Spleen (tissue), 11 donors: Measurements from ENCODE around the gene MXD1. TPM values are rescaled to one million over a fixed set of nuclear protein-coding genes. Genes with fewer than 3 reads are reported as not detected.

Source experiments
- DNase-seq: peaks from one replicate; pipeline ENCODE4 v3.0.0-alpha.2; 2020
- H3K27ac ChIP-seq, 8 donors: fragments of 200-600 bp; sonication (generic) in 7 of 8; 1 replicate in 4 of 8; 2 replicates in 4 of 8; pipeline versions ENCODE4 v1.5.0 to v1.8.0; 2016 to 2021; ENCODE audit warnings: inconsistent platforms in 4 of 8, mild to moderate bottlenecking in 4 of 8, moderate library complexity in 1 of 8
- H3K27me3 ChIP-seq, 7 donors: fragments of 200-600 bp; sonication (generic) in 6 of 7; replicated peaks in 1 of 7; 1 replicate in 4 of 7; 2 replicates in 3 of 7; pipeline versions ENCODE4 v1.5.0 to v1.8.0; 2016 to 2021; ENCODE audit warnings: inconsistent platforms in 3 of 7, mild to moderate bottlenecking in 1 of 7
- H3K36me3 ChIP-seq, 6 donors: fragments of 200-600 bp; sonication (generic) in 5 of 6; 1 replicate in 4 of 6; 2 replicates in 2 of 6; pipeline versions ENCODE4 v1.5.0 to v1.8.0; 2016 to 2021; ENCODE audit warnings: inconsistent platforms in 2 of 6
- H3K4me1 ChIP-seq, 6 donors: fragments of 200-600 bp; sonication (generic) in 5 of 6; 1 replicate in 3 of 6; 2 replicates in 3 of 6; pipeline versions ENCODE4 v1.5.0 to v1.8.0; 2016 to 2021; ENCODE audit warnings: inconsistent platforms in 3 of 6
- H3K4me3 ChIP-seq, 8 donors: fragments of 200-600 bp; sonication (generic) in 7 of 8; 1 replicate in 4 of 8; 2 replicates in 4 of 8; pipeline versions ENCODE4 v1.5.0 to v1.8.0; 2016 to 2021; ENCODE audit warnings: inconsistent platforms in 4 of 8, mild to moderate bottlenecking in 4 of 8, moderate library complexity in 2 of 8
- H3K9me3 ChIP-seq, 8 donors: fragments of 200-600 bp; sonication (generic) in 7 of 8; 1 replicate in 4 of 8; 2 replicates in 4 of 8; pipeline versions ENCODE4 v1.5.0 to v1.8.0; 2016 to 2021; ENCODE audit warnings: inconsistent platforms in 4 of 8
- CTCF ChIP-seq, 11 experiments: fragments of 200-600 bp in 7 of 11; fragments of 450-650 bp in 4 of 11; sonication (generic) in 4 of 11; IDR thresholded peaks in 8 of 11; conservative IDR thresholded peaks in 3 of 11; 1 replicate in 7 of 11; 2 replicates in 4 of 11; pipeline versions ENCODE4 v1.4.0 to v1.8.0; 2016 to 2021; ENCODE audit warnings: antibody characterized with exemption in 11 of 11, inconsistent platforms in 4 of 11, mild to moderate bottlenecking in 1 of 11
- POLR2A ChIP-seq, 3 donors: fragments of 450-650 bp; IDR thresholded peaks; one replicate each; pipeline ENCODE4 v1.5.1; 2017; ENCODE audit warnings: antibody characterized with exemption in 3 of 3, mild to moderate bottlenecking in 1 of 3
- POLR2AphosphoS5 ChIP-seq, 3 donors: sonication (generic); formaldehyde crosslinking; IDR thresholded peaks; one replicate each; pipeline ENCODE4 v1.5.1; 2017; ENCODE audit warnings: antibody characterized with exemption in 3 of 3
- WGBS, 5 donors: extraction: QIAGEN DNeasy Blood & Tissue Kit in 3 of 5; methylation state at CpG; one replicate each; pipeline versions ENCODE4 v1.1.5 to v1.1.7; 2013 to 2018; 5-methylcytosine and 5-hydroxymethylcytosine counted together
- intact Hi-C: fragments of 100-400 bp; cut with DNase I; formaldehyde crosslinking; loops from one replicate; pipeline ENCODE4 v1.15.0; 2023; ENCODE audit warnings: low total_unique reads
- polyA plus RNA-seq, 3 donors: library from polyadenylated mRNA; stranded (reverse); fragments of 200-250 nt; gene quantifications; one replicate each; pipeline ENCODE4 v1.2.1, GENCODE V29; 2013
- total RNA-seq, 7 donors: library from RNA; depleted of rRNA in 3 of 7; stranded (reverse); fragments of >200 nt in 3 of 7; fragmentation: NEBNext Ultra II Directional in 4 of 7; extraction: Animal tissue kit (Norgen Biotek cat#: 25700) in 4 of 7; gene quantifications; one replicate each; pipeline versions ENCODE4 v1.1.0 to v1.2.1, GENCODE V29; 2016 to 2021
- donor health status: healthy with polysubstance abuse.
- donor health status: DM: no; HTN: no; CAD: no; lungs with moderate emphysema.
- donor health status: DM: no; HTN: no; CAD: no.
- donor health status: Bipolar disorder and iron deficiency.
- donor health status: healthy.
- donor health status: DM: no; HTN: no; CAD: no.
- donor health status: DM: yes; HTN: yes; CAD: no.

Gene MXD1
- total and polyA plus RNA-seq, 10 donors, result 2.7 to 241 (median 63.8) TPM

DNA sequence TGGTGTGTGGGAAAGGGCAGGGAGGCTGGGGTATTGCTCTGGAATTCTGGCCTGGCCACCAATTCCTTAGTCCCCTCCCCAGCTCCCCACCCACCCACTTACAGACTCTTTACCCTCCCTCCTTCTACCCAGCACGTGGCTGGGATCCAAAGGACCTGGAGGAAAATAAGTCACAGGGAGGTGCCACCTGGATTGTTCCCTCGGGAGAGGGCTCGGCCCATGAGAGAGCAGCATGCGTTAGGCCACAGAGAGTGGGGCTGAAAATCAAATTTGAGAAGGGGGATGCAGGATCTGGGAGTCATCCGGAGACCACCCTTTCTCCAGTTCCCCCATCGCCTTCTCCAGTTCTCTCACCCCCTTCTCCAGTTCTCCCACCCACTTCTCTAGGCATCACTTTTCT, 43.6 kb downstream of the MXD1 start:
- no peaks in the 10 kb centered on the region for H3K27me3 ChIP-seq
- WGBS, 5 donors, result 77 to 92% (median 81%) methylated on average over 6 of the region's 6 CpGs
- peaks cover 0 to 5% (median 0%) of the 10 kb centered on the region in 6 donors for H3K36me3 ChIP-seq
- H3K27ac ChIP-seq, result no peak overlapping the region
- peaks cover 0 to 21% (median 0%) of the 10 kb centered on the region in 6 donors for H3K4me1 ChIP-seq
- DNase-seq, result no peak
- H3K9me3 ChIP-seq, result no peaks in the 10 kb centered on the region
- intact Hi-C loops, result no loop called here
- H3K4me3 ChIP-seq, result no peak overlapping the region
- TF ChIP-seq POLR2A (IDR thresholded peaks at IDR 0.05) (no peak), CTCF (IDR thresholded peaks at IDR 0.05 in 8 of 11, conservative IDR thresholded peaks at IDR 0.05 in 3 of 11) (no peak), POLR2AphosphoS5 (IDR thresholded peaks at IDR 0.05) (no peak)

GRCh38 chr2:69959425-69959824, 44.5 kb downstream of the MXD1 start:
- TF ChIP-seq POLR2AphosphoS5 (IDR thresholded peaks at IDR 0.05) (no peak), POLR2A (IDR thresholded peaks at IDR 0.05) (no peak), CTCF (IDR thresholded peaks at IDR 0.05 in 8 of 11, conservative IDR thresholded peaks at IDR 0.05 in 3 of 11) (no peak)
- peaks cover 0 to 16% (median 0%) of the 10 kb centered on the region in 6 donors for H3K4me1 ChIP-seq
- no peak overlapping the region for H3K27ac ChIP-seq
- H3K36me3 ChIP-seq, result peaks cover 0 to 5% (median 0%) of the 10 kb centered on the region in 6 donors
- H3K27me3 ChIP-seq, result no peaks in the 10 kb centered on the region
- no peak overlapping the region for H3K4me3 ChIP-seq
- intact Hi-C loops, result no loop called here
- 72 to 87% (median 76%) methylated on average over 5 of the region's 5 CpGs for WGBS, 5 donors
- no peaks in the 10 kb centered on the region for H3K9me3 ChIP-seq
- no peak for DNase-seq

GRCh38 chr2:69960821-69961220, 45.9 kb downstream of the MXD1 start:
- Histone ChIP-seq H3K27ac (peak overlapping the region in 1 of 8 donors; percentile 45), H3K4me3 (no peak overlapping the region), H3K4me1 (peaks cover 0 to 13% (median 0%) of the 10 kb centered on the region in 6 donors), H3K27me3 (no peaks in the 10 kb centered on the region), H3K36me3 (peaks cover 0 to 5% (median 0%) of the 10 kb centered on the region in 6 donors), H3K9me3 (no peaks in the 10 kb centered on the region)
- no peak for TF ChIP-seq POLR2A (IDR thresholded peaks at IDR 0.05)
- TF ChIP-seq CTCF (IDR thresholded peaks at IDR 0.05 in 8 of 11, conservative IDR thresholded peaks at IDR 0.05 in 3 of 11), result no peak
- TF ChIP-seq POLR2AphosphoS5 (IDR thresholded peaks at IDR 0.05), result no peak
- DNase-seq, result no peak
- WGBS, 5 donors, result 86 to 97% (median 94%) methylated on average over 3 to 6 of the region's 6 CpGs
- intact Hi-C loops, result no loop called here

- WGBS, 5 donors, result 88 to 95% (median 90%) methylated on average over 14 of the region's 14 CpGs
- DNase-seq, result no peak
- H3K4me3 ChIP-seq, result no peak within 1 kb of the TSS
Observed at GRCh38 chr2:69961496-69961895, 46.6 kb downstream of the MXD1 start, which contains the start of gene ASPRV1. Gene ASPRV1, minus strand, starts transcription at chr2:69961631. Its CDS starts 195 bp downstream, at chr2:69961436.

More at GRCh38 chr2:69961496-69961895, 46.6 kb downstream of the MXD1 start, which contains the start of gene ASPRV1:
- Histone ChIP-seq H3K4me1 (peaks cover 0 to 13% (median 0%) of the 10 kb centered on the region in 6 donors), H3K27ac (peak within 1 kb of the TSS in 2 of 8 donors; percentile 5 to 45), H3K9me3 (no peaks in the 10 kb centered on the region), H3K36me3 (peaks cover 0 to 5% (median 0%) of the 10 kb centered on the region in 6 donors), H3K27me3 (no peaks in the 10 kb centered on the region)
- TF ChIP-seq CTCF (IDR thresholded peaks at IDR 0.05 in 8 of 11, conservative IDR thresholded peaks at IDR 0.05 in 3 of 11), result no peak
- no peak for TF ChIP-seq POLR2A (IDR thresholded peaks at IDR 0.05)
- no peak for TF ChIP-seq POLR2AphosphoS5 (IDR thresholded peaks at IDR 0.05)
- intact Hi-C loops, result no loop called here
